ENCODE results near the gene TARBP1. TPM values are rescaled to one million over a fixed set of nuclear protein-coding genes. Genes with fewer than 3 reads are reported as not detected.

The TARBP1 gene, protein sequence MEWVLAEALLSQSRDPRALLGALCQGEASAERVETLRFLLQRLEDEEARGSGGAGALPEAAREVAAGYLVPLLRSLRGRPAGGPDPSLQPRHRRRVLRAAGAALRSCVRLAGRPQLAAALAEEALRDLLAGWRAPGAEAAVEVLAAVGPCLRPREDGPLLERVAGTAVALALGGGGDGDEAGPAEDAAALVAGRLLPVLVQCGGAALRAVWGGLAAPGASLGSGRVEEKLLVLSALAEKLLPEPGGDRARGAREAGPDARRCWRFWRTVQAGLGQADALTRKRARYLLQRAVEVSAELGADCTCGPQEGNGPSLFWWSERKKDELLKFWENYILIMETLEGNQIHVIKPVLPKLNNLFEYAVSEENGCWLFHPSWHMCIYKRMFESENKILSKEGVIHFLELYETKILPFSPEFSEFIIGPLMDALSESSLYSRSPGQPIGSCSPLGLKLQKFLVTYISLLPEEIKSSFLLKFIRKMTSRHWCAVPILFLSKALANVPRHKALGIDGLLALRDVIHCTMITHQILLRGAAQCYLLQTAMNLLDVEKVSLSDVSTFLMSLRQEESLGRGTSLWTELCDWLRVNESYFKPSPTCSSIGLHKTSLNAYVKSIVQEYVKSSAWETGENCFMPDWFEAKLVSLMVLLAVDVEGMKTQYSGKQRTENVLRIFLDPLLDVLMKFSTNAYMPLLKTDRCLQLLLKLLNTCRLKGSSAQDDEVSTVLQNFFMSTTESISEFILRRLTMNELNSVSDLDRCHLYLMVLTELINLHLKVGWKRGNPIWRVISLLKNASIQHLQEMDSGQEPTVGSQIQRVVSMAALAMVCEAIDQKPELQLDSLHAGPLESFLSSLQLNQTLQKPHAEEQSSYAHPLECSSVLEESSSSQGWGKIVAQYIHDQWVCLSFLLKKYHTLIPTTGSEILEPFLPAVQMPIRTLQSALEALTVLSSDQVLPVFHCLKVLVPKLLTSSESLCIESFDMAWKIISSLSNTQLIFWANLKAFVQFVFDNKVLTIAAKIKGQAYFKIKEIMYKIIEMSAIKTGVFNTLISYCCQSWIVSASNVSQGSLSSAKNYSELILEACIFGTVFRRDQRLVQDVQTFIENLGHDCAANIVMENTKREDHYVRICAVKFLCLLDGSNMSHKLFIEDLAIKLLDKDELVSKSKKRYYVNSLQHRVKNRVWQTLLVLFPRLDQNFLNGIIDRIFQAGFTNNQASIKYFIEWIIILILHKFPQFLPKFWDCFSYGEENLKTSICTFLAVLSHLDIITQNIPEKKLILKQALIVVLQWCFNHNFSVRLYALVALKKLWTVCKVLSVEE (N-terminal part only)
- 10 to 100 TPM in 3 of 10 donors, 1 to 10 TPM in 7; 6.9 to 11.7 (median 9.0) TPM for total RNA-seq
- 10 to 100 TPM in 1 of 2 donors, 1 to 10 TPM in 1; 4.6 to 49.9 TPM for polyA plus RNA-seq
- long read RNA-seq, donor 1, full-length matches to known transcripts = 8 of 23 reads
- long read RNA-seq, donor 1, partial matches to known transcripts = 1 of 23 reads
- long read RNA-seq, donor 1, other reads (novel, unspliced or antisense) = 14 of 23 reads
- long read RNA-seq, donor 2, full-length matches to known transcripts = 7 of 28 reads
- long read RNA-seq, donor 2, partial matches to known transcripts = 3 of 28 reads
- long read RNA-seq, donor 2, other reads (novel, unspliced or antisense) = 18 of 28 reads
- long read RNA-seq, donor 3, partial matches to known transcripts = 2 of 5 reads
- long read RNA-seq, donor 3, other reads (novel, unspliced or antisense) = 2 of 5 reads

DNA sequence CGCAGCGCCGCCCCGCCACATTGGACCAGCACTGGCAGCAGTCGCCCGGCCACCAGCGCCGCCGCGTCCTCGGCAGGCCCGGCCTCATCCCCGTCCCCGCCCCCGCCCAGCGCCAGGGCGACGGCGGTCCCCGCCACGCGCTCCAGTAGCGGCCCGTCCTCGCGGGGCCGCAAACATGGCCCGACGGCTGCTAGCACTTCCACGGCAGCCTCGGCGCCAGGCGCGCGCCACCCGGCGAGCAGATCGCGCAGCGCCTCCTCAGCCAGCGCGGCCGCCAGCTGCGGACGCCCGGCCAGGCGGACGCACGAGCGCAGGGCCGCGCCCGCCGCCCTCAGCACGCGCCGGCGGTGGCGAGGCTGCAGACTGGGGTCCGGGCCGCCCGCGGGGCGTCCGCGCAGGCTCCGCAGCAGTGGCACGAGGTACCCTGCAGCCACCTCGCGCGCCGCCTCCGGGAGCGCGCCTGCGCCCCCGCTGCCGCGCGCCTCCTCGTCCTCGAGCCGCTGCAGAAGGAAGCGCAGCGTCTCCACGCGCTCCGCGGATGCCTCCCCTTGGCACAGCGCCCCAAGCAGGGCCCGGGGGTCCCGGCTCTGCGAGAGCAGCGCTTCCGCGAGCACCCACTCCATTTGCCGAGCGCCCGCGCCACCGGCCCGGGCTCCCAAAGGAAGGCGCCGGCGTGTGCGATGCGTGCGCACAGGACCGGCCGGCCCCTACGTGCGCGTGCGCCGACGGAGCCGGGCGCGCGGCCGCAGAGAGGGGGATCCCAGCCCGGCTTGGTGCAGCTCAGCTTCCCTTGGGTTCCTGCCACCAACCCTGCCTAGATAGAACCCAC is at the start of gene TARBP1:
Gene TARBP1, minus strand, starts transcription at position 699 of the 829 bp plus-strand sequence. Its CDS starts 76 bp downstream, at position 623.
- peak within 1 kb of the TSS; percentile 52 to 97 (median 83) for H3K4me3 ChIP-seq
- peaks cover 0 to 43% (median 11%) of the 10 kb centered on the region in 9 donors for H3K4me1 ChIP-seq
- DNase-seq (peak; percentile 47 to 77), ATAC-seq (peak; percentile 84 to 94 (median 87))
- WGBS, 2 donors = 0% methylated on average over 67 to 122 of the region's 122 CpGs
- intact Hi-C loops (cut with DNase I) = no loop called here
- H3K36me3 ChIP-seq = no peaks in the 10 kb centered on the region
- no peaks in the 10 kb centered on the region for H3K9me3 ChIP-seq
- H3K27me3 ChIP-seq = peaks cover 0 to 6% (median 0%) of the 10 kb centered on the region in 7 donors
- TF ChIP-seq CTCF (IDR thresholded peaks at IDR 0.05) = peak in 2 of 9 donors; percentile 17 to 34
- H3K27ac ChIP-seq = peak within 1 kb of the TSS; percentile 47 to 95 (median 86)

GRCh38 chr1:234528074-234528865 is 49.3 kb upstream of the TARBP1 start:
- TF ChIP-seq CTCF (IDR thresholded peaks at IDR 0.05) = no peak
- intact Hi-C loops (cut with DNase I) = no loop called here
- ATAC-seq = peak in 1 of 8 donors; percentile 16
- peak; percentile 44 to 57 for DNase-seq
- no peaks in the 10 kb centered on the region for H3K27me3 ChIP-seq
- H3K36me3 ChIP-seq = no peaks in the 10 kb centered on the region
- H3K4me1 ChIP-seq = peaks cover 36 to 90% (median 71%) of the 10 kb centered on the region in 9 donors
- no peaks in the 10 kb centered on the region for H3K9me3 ChIP-seq
- 36 to 51% methylated on average over 14 of the region's 14 CpGs for WGBS, 2 donors
- peak overlapping the region in 9 of 10 donors; percentile 35 to 99 (median 98) for H3K27ac ChIP-seq
- H3K4me3 ChIP-seq = peak overlapping the region in 2 of 10 donors; percentile 4 to 16

- H3K4me3 ChIP-seq = no peak overlapping the region
- no peaks in the 10 kb centered on the region for H3K27me3 ChIP-seq
- peaks cover 36 to 90% (median 71%) of the 10 kb centered on the region in 9 donors for H3K4me1 ChIP-seq
- intact Hi-C loops (cut with DNase I) = no loop called here
- DNase-seq = no peak
- ATAC-seq = no peak
- H3K27ac ChIP-seq = peak overlapping the region in 3 of 10 donors; percentile 77 to 99 (median 99)
- no peak for TF ChIP-seq CTCF (IDR thresholded peaks at IDR 0.05)
- no peaks in the 10 kb centered on the region for H3K9me3 ChIP-seq
- WGBS, 2 donors = 81% methylated on average over 6 of the region's 6 CpGs
- no peaks in the 10 kb centered on the region for H3K36me3 ChIP-seq
These were observed 48.4 kb upstream of the TARBP1 start for GRCh38 chr1:234527346-234527745.

All from heart right ventricle (tissue), 16 donors.